ENCODE data around the gene SLC15A2.

SLC15A2 gene

GRCh38 chr3:121969631-121970030 is 75.4 kb downstream of the SLC15A2 start:
- TF ChIP-seq TEAD4 (IDR thresholded peaks at IDR 0.05): no peak
- TF ChIP-seq NFIC (IDR thresholded peaks at IDR 0.05): no peak
- TF ChIP-seq EP300 (IDR thresholded peaks at IDR 0.05; ENCODE audit: borderline replicate concordance): no peak
- TF ChIP-seq EGR1 (IDR thresholded peaks at IDR 0.05): no peak
- no peak for TF ChIP-seq ZBTB7A (IDR thresholded peaks at IDR 0.05; ENCODE audit: low read depth)
- no peak for TF ChIP-seq TAF1 (IDR thresholded peaks at IDR 0.05; ENCODE audit: low read depth)
- no peak for TF ChIP-seq YY1 (IDR thresholded peaks at IDR 0.05; ENCODE audit: low read depth)
- no peak for TF ChIP-seq USF1 (IDR thresholded peaks at IDR 0.05)
- TF ChIP-seq MAX (IDR thresholded peaks at IDR 0.05): no peak
- no peak for TF ChIP-seq CREB1 (IDR thresholded peaks at IDR 0.05; ENCODE audit: low read depth)
- no peak for TF ChIP-seq REST (IDR thresholded peaks at IDR 0.05; ENCODE audit: low read depth)

- no peak for TF ChIP-seq TCF12 (IDR thresholded peaks at IDR 0.05; ENCODE audit: low read depth)
- no peak for TF ChIP-seq ZBTB7A (IDR thresholded peaks at IDR 0.05; ENCODE audit: low read depth)
- no peak for TF ChIP-seq CEBPB (IDR thresholded peaks at IDR 0.05)
- no peak for TF ChIP-seq EP300 (IDR thresholded peaks at IDR 0.05; ENCODE audit: borderline replicate concordance)
- TF ChIP-seq EGR1 (IDR thresholded peaks at IDR 0.05): no peak
Measured at GRCh38 chr3:121970047-121970446, 75.8 kb downstream of the SLC15A2 start.

- TF ChIP-seq USF1 (IDR thresholded peaks at IDR 0.05) (no peak), MAX (IDR thresholded peaks at IDR 0.05) (no peak), TAF1 (IDR thresholded peaks at IDR 0.05; ENCODE audit: low read depth) (no peak), TEAD4 (IDR thresholded peaks at IDR 0.05) (no peak), EP300 (IDR thresholded peaks at IDR 0.05; ENCODE audit: borderline replicate concordance) (no peak), FOXM1 (IDR thresholded peaks at IDR 0.05; ENCODE audit: borderline replicate concordance, low read depth) (no peak), EGR1 (IDR thresholded peaks at IDR 0.05) (no peak), CREB1 (IDR thresholded peaks at IDR 0.05; ENCODE audit: low read depth) (no peak), CEBPB (IDR thresholded peaks at IDR 0.05) (no peak), NFIC (IDR thresholded peaks at IDR 0.05) (no peak), REST (IDR thresholded peaks at IDR 0.05; ENCODE audit: low read depth) (no peak), RAD21 (IDR thresholded peaks at IDR 0.05; ENCODE audit: low read depth) (no peak), TCF12 (IDR thresholded peaks at IDR 0.05; ENCODE audit: low read depth) (no peak), YY1 (IDR thresholded peaks at IDR 0.05; ENCODE audit: low read depth) (no peak), ZBTB7A (IDR thresholded peaks at IDR 0.05; ENCODE audit: low read depth) (no peak)
Measured at GRCh38 chr3:121974601-121975111, 80.5 kb downstream of the SLC15A2 start.

GRCh38 chr3:121975702-121976302 is 81.6 kb downstream of the SLC15A2 start:
- TF ChIP-seq USF1 (IDR thresholded peaks at IDR 0.05): no peak
- no peak for TF ChIP-seq EGR1 (IDR thresholded peaks at IDR 0.05)
- no peak for TF ChIP-seq TEAD4 (IDR thresholded peaks at IDR 0.05)
- TF ChIP-seq CEBPB (IDR thresholded peaks at IDR 0.05): no peak
- TF ChIP-seq TAF1 (IDR thresholded peaks at IDR 0.05; ENCODE audit: low read depth): no peak
- TF ChIP-seq CREB1 (IDR thresholded peaks at IDR 0.05; ENCODE audit: low read depth): no peak
- TF ChIP-seq TCF12 (IDR thresholded peaks at IDR 0.05; ENCODE audit: low read depth): no peak
- no peak for TF ChIP-seq REST (IDR thresholded peaks at IDR 0.05; ENCODE audit: low read depth)
- TF ChIP-seq MAX (IDR thresholded peaks at IDR 0.05): no peak
- no peak for TF ChIP-seq FOXM1 (IDR thresholded peaks at IDR 0.05; ENCODE audit: borderline replicate concordance, low read depth)
- TF ChIP-seq ZBTB7A (IDR thresholded peaks at IDR 0.05; ENCODE audit: low read depth): no peak
- TF ChIP-seq EP300 (IDR thresholded peaks at IDR 0.05; ENCODE audit: borderline replicate concordance): no peak
- no peak for TF ChIP-seq NFIC (IDR thresholded peaks at IDR 0.05)
- TF ChIP-seq YY1 (IDR thresholded peaks at IDR 0.05; ENCODE audit: low read depth): no peak
